H1 (cell line): ENCODE data around the gene STKLD1. TPM values are rescaled to one million over a fixed set of nuclear protein-coding genes. Genes with fewer than 3 reads are reported as not detected.

Source experiments
- ASH2L ChIP-seq: fragments of 200-600, 300-600 bp; sonication (generic); IDR thresholded peaks from one replicate; pipeline ENCODE4 v1.7.1; 2017; ENCODE audit warnings: low read length
- CTBP2 ChIP-seq: IDR thresholded peaks from 2 replicates; pipeline ENCODE4 v1.7.0; 2011; ENCODE audit warnings: borderline replicate concordance, mild to moderate bottlenecking, moderate library complexity, mixed read lengths, low read length; ENCODE audit not compliant: insufficient read depth, insufficient read length
- POLR2A ChIP-seq, 2 experiments: IDR thresholded peaks; 1 replicate in 1 of 2; 2 replicates in 1 of 2; pipeline ENCODE4 v1.6.1; 2011; ENCODE audit warnings: low read depth in 2 of 2, low read length in 2 of 2, mild to moderate bottlenecking in 2 of 2; ENCODE audit errors: control extremely low read depth in 1 of 2
- RFX5 ChIP-seq: IDR thresholded peaks from 2 replicates; pipeline ENCODE4 v1.6.1; 2011; ENCODE audit warnings: low read depth, low read length, improper control_type of control experiment, borderline replicate concordance
- SAP30 ChIP-seq: fragments of 300-600 bp; sonication (generic); IDR thresholded peaks from 2 replicates; pipeline ENCODE4 v1.7.1; 2012; ENCODE audit warnings: low read length, moderate library complexity, mild to moderate bottlenecking, inconsistent platforms; ENCODE audit not compliant: insufficient read depth, insufficient replicate concordance
- SP1 ChIP-seq: IDR thresholded peaks from 2 replicates; pipeline ENCODE4 v1.6.1; 2011; ENCODE audit warnings: low read depth, low read length
- TBP ChIP-seq: IDR thresholded peaks from 2 replicates; pipeline ENCODE4 v1.6.1; 2011; ENCODE audit warnings: low read depth, low read length, improper control_type of control experiment
- polyA plus RNA-seq, 7 experiments: library from polyadenylated mRNA; depleted of rRNA in 3 of 7; stranded (reverse) in 5 of 7; unstranded in 2 of 7; fragments of >200 nt in 5 of 7; fragments of 200-250 nt in 2 of 7; gene quantifications; 1 replicate in 5 of 7; 2 replicates in 1 of 7; 4 replicates in 1 of 7; pipeline versions ENCODE4 v1.2.1 to v1.2.3, GENCODE V29; 2011 to 2013; ENCODE audit warnings: missing spikeins in 2 of 7, mixed read lengths in 2 of 7
- total RNA-seq: library from RNA; stranded (reverse); fragmentation: NEBNext Ultra II Directional; extraction: Animal tissue kit (Norgen Biotek cat#: 25700); gene quantifications from 2 replicates; pipeline ENCODE4 v1.2.1, GENCODE V29; 2021
- TF ChIP-seq, protein P1 (sequence below): fragments of 300-600 bp; sonication (generic); IDR thresholded peaks from 2 replicates; pipeline ENCODE4 v1.7.1; 2012; ENCODE audit warnings: low read length, moderate library complexity, mild to moderate bottlenecking, inconsistent platforms; ENCODE audit not compliant: insufficient replicate concordance

STKLD1 gene
- total and polyA plus RNA-seq, 2 of the 8 experiments (the other 6 are each of a cell fraction or from before 2014, with no cell fraction given) = 0.26 TPM; not detected in 1

DNA sequence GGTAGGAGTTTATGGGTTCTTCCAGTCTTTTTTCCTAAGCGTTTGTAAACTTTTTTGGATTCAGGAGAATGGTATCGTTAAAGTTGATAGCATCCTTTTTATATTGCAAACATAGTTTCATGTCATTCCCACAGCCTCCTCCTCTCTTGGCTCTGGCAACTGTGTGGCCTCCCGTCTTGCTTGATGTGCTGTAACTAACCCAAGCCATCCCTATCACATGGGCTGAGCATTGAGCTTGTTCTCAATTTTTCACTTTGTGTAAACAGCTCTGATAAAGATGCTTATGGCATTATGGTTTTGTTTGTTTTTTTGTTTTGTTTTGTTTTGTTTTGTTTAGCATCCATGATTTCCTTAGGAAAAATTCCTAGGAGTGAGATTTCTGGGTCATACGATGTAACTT, 4.6 kb downstream of the STKLD1 start (continued):
- TF ChIP-seq, protein P1, sequence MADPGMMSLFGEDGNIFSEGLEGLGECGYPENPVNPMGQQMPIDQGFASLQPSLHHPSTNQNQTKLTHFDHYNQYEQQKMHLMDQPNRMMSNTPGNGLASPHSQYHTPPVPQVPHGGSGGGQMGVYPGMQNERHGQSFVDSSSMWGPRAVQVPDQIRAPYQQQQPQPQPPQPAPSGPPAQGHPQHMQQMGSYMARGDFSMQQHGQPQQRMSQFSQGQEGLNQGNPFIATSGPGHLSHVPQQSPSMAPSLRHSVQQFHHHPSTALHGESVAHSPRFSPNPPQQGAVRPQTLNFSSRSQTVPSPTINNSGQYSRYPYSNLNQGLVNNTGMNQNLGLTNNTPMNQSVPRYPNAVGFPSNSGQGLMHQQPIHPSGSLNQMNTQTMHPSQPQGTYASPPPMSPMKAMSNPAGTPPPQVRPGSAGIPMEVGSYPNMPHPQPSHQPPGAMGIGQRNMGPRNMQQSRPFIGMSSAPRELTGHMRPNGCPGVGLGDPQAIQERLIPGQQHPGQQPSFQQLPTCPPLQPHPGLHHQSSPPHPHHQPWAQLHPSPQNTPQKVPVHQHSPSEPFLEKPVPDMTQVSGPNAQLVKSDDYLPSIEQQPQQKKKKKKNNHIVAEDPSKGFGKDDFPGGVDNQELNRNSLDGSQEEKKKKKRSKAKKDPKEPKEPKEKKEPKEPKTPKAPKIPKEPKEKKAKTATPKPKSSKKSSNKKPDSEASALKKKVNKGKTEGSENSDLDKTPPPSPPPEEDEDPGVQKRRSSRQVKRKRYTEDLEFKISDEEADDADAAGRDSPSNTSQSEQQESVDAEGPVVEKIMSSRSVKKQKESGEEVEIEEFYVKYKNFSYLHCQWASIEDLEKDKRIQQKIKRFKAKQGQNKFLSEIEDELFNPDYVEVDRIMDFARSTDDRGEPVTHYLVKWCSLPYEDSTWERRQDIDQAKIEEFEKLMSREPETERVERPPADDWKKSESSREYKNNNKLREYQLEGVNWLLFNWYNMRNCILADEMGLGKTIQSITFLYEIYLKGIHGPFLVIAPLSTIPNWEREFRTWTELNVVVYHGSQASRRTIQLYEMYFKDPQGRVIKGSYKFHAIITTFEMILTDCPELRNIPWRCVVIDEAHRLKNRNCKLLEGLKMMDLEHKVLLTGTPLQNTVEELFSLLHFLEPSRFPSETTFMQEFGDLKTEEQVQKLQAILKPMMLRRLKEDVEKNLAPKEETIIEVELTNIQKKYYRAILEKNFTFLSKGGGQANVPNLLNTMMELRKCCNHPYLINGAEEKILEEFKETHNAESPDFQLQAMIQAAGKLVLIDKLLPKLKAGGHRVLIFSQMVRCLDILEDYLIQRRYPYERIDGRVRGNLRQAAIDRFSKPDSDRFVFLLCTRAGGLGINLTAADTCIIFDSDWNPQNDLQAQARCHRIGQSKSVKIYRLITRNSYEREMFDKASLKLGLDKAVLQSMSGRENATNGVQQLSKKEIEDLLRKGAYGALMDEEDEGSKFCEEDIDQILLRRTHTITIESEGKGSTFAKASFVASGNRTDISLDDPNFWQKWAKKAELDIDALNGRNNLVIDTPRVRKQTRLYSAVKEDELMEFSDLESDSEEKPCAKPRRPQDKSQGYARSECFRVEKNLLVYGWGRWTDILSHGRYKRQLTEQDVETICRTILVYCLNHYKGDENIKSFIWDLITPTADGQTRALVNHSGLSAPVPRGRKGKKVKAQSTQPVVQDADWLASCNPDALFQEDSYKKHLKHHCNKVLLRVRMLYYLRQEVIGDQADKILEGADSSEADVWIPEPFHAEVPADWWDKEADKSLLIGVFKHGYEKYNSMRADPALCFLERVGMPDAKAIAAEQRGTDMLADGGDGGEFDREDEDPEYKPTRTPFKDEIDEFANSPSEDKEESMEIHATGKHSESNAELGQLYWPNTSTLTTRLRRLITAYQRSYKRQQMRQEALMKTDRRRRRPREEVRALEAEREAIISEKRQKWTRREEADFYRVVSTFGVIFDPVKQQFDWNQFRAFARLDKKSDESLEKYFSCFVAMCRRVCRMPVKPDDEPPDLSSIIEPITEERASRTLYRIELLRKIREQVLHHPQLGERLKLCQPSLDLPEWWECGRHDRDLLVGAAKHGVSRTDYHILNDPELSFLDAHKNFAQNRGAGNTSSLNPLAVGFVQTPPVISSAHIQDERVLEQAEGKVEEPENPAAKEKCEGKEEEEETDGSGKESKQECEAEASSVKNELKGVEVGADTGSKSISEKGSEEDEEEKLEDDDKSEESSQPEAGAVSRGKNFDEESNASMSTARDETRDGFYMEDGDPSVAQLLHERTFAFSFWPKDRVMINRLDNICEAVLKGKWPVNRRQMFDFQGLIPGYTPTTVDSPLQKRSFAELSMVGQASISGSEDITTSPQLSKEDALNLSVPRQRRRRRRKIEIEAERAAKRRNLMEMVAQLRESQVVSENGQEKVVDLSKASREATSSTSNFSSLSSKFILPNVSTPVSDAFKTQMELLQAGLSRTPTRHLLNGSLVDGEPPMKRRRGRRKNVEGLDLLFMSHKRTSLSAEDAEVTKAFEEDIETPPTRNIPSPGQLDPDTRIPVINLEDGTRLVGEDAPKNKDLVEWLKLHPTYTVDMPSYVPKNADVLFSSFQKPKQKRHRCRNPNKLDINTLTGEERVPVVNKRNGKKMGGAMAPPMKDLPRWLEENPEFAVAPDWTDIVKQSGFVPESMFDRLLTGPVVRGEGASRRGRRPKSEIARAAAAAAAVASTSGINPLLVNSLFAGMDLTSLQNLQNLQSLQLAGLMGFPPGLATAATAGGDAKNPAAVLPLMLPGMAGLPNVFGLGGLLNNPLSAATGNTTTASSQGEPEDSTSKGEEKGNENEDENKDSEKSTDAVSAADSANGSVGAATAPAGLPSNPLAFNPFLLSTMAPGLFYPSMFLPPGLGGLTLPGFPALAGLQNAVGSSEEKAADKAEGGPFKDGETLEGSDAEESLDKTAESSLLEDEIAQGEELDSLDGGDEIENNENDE = no peak
- TF ChIP-seq SP1 = no peak
- TF ChIP-seq SAP30 = no peak
- TF ChIP-seq ASH2L = no peak
- no peak for TF ChIP-seq POLR2A (IDR thresholded peaks at IDR 0.05; ENCODE audit: control extremely low read depth in 1 of 2, low read depth in 2 of 2, low read length in 2 of 2)
- no peak for TF ChIP-seq TBP
- TF ChIP-seq CTBP2 = no peak
- TF ChIP-seq RFX5 = no peak
